HG03060 (cell line): ENCODE measurements around the gene NRP1.

Source experiments
- ATAC-seq: cut with Tn5 transposase; IDR thresholded peaks from one replicate; pipeline ENCODE4 v1.9.1; 2021; ENCODE audit warnings: low read depth, moderate number of reproducible peaks; ENCODE audit not compliant: unreplicated experiment

The NRP1 gene

DNA sequence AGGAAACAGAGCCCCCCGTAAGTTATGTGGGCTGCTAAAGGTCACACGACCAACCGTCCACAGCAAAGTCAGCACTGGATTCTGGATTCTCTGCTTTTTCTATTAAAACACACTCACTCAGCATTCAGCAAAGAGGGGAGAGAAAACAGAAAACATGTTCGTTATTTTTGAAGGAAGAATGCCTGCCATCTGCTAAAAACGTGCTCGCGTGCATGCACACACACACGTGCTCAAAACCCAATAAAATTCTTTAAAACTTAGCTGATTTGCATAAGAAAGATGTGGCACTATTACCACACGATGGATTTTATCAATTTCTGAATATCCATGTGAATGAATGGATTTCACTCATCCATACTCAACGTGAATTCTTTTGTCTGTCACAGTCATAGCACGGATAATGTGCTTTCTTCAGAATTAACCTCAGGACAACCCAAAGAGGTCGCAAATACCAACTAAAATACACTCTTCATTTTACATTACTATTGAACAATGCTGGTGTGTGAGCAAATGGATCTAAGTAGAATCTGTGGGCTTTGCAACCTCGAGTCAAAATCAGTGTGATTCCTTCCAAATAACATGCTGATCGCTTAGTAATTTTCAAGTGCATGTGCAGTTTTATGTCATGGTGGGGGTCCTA lies 40.8 kb downstream of the NRP1 start:
- ATAC-seq = no peak

DNA sequence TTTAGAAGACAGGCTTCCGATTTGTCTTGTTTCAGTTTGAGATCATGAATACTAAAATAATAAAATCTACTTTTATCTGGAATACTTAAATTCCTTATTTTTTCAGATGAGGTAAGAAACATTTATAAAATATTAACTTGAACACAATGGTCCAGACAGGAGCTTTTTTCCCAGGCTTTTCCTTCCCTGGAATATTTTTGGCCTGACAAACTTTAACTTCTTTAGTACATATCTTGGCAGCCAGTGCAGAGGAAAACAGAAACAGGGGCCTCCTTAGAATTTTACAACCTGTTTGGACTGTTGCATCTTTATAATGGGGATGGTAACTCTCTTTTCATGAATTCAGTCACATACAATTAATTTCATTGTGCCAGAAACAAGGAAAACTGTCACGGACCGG lies 41.4 kb downstream of the NRP1 start:
- no peak for ATAC-seq

DNA sequence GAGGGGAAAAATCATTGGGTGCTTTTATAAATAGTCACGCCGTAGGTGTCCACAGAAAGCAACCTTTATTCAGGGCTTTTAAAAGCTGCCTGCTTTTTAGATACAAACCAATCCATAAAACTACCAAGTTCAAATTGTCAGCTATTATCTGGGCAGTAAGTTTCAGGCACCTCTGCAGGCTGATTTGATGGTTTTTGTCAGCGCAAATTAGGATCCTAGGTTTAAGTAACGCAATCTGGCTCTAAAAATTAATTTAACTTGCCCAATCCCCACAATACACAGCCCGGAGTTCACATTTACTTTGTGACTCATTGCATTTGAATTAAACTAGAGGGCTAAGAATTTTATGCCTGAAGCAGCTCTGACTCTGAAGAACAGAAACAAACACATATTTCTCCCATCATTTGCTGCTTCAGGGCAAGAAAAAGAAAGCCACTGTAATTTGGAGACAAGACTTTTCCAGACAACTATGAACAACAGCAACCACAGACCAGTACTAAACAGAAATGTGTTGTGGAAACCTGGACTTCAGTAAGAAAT lies 43.3 kb downstream of the NRP1 start:
- ATAC-seq = no peak

DNA sequence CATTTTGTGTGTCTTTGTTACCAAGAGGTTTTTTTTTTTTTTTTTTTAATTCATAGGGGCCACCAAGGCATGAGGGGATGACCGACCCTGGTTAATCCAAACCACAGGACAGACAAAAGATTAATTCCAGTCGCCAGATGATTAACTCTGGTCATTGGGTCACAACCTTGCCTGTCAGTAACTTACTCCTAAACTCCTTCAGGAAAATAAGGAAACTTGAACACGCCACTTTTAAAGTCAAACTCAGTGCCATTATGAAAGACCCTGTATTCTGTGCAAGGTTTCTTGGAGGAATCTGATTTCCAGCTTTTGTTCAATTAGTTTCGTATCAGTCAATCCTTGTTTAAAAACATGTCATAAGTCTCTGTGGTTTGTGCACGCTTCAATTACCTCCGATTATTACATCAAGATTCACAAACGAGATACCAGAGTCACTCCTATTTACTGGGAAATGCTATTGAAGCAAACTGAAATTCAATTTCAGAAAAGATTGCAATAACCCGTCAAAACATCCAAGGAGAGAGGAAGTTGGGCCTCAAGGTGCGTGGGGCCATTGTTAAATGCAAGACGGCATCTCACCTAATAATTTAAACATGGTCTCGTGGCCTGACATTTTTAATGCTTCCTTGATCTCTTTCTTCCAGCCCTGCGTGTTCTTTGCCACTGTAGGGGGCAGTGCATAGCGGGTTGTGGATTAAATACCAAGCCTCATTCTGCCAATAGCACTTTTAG lies 44.0 kb downstream of the NRP1 start:
- ATAC-seq = no peak

DNA sequence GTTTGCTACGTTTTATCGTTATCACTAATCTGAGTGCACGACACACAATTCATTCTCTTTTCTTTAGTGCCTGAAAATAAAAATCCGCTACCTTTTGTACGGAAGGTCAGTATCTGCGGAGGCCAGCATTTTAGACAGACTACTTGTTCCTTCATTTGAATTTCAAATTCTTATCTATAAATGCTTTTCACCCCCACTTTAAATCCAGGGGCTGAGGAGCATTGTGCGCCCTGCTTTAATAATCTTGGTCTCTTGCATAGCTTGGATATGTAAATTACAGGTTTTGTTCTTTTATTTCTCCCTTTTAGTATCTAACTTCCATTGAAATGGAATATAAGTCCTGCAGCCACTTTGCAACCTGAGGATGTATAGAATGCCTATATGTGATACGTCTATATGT lies 44.7 kb downstream of the NRP1 start:
- no peak for ATAC-seq

DNA sequence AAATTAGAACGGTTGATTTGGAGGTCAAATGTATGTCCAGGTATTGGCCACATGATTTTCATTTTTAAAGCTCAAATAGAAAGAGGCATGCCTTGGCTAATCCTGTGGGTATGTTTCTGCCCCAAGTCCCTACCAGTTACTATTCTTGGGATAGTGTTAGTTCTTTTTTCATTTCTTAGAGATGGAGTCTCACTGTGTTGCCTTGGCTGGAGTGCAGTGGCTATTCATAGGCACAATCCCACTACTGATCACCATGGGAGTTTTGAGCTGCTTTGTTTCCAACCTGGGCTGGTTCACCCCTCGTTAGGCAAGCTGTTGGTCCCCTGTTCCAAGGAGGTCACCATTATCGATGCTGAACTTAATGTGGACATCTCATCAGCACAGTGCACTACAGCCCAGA lies 46.3 kb downstream of the NRP1 start:
- no peak for ATAC-seq

DNA sequence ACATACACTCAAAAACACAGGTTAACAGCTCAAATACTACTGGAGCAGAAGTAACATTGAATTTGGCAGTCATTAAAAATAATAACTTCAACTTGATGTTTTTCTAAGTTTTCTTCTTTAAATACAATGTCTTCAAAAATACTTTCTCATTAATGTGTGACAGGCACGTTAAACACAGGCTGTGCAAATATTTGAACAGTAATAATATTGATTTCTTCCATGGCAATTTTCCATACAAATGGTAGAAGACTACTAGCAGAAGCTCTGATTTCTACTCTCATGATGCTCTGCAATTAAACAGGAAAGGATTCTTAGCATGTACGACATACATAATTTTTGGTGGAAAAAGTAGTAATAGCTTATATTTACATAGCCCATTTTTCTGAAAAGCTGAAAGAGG lies 47.4 kb downstream of the NRP1 start:
- no peak for ATAC-seq

DNA sequence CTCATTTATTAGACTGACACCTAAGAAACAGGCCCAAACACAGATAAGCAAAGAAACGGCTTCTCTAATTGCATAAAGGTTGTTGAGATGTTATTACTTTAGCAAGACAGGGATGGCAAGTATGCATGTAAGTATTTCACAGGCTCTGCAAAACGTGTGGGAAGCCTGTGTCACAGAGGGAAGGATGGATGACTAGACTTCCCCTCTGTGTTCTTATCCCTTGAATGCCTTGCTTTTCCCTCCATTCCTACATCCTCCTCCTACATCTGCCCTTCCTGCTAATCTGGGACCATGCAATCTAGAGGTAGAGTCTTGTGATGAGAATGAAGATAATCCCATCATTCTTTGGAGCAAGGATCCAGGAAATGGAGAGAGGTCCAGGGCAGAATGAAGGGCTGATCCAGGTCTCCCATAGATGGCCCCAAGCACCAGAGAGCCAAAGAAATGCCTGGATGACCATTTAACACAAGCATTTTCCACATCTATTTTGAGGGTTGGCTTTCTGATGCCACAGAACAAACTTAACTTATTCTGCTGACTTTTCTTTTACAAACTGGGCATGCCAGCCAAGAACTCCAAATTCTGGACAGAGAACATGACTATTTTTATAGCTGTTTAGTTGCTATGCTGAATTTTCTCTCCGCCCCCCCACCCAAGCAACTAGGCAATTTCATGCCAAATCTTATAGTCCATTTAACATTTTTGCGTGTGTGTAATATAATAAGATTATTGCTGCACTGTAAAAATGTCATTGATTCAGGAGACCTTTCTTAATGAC lies 48.1 kb downstream of the NRP1 start:
- ATAC-seq = no peak

DNA sequence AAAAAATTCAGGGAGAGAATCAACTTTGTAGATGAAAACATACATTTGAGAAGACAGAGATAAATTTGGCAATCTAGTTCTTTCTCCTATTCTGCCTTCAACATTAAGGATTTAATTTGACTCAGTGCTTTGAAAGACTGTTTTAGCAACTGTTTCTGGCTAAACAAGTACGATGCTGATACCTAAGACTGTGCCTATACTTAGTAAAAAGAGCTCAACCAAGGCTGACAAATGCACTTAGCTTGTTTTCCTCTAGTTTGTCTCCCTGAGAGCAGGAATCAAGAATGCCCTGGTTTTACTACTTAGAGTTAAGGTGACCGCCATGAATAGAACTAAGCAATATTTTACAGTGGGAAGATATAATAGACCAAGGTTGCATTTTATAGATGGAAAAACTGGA lies 49.5 kb downstream of the NRP1 start:
- no peak for ATAC-seq

DNA sequence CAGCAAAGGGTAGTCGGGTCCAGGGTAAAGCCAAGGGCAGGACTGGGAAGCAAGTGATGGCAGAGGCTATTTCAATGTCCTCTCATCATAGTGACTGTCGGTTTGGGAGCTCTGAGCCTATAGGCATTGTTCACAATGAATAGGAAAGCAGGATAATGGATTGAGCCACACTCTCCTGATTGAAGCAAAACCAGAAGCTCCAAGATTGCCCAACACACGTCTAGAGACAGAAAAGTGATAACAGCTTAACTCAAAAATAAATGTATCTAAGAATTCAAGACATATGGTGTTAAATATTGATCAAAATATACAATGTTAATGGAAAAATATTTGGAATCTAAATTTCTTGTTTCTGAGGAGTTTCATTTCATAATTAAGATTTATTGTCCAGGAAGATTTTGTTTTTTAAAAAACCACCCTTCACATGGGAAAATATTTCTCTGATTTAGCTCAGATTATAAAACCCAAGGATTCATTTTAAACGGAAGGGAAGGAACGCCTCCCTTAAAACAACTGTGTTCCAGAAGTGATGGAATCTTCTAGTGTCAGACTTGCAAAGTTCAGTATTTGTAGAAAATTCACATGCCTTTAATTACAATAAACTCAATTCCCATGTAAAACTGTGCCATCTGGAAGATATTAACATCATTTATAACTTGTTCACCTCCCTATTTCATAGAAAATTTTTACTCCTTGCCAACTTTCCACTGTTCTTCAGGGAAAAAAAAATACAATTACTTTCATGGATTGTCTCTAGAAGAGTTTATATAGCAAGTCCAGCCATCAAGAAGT lies 54.5 kb downstream of the NRP1 start:
- no peak for ATAC-seq

DNA sequence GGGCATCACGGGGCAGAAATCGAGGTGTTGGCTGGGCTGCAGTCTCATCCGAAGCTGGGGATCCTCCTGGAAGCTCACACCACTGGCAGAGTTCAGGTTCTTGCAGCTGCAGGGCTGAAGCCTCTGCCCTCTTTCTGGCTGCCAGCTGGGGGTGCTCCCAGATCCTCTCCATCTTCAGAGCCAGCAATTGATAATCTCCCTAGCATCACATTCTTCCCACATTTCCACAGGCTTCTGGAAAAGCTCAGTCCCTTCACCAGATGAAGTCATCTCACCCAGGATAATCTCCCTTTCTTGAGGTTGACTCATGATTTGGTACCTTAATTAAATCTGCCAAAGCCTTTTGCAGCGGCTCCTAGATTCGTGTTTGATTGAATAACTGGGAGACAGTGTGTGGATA lies 55.2 kb downstream of the NRP1 start:
- no peak for ATAC-seq

DNA sequence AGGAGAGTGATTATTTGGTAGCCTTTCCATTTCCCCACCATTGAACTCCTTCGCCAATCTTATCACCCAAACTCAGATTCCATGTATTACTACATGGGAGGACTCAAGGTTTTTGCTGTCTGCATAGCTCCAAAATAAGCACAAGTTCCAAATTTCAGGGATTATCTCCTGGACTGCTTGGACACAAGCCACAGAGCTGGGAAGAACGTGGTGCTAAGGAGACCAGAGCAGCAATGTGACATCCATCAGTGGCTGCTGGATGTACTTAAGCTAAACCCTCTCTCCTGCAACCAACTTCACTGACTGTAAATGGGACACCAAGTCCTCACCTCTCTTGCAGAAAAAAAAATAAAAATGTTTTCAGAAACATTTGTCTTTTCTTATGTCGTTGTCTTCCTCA lies 56.3 kb downstream of the NRP1 start:
- ATAC-seq = no peak

DNA sequence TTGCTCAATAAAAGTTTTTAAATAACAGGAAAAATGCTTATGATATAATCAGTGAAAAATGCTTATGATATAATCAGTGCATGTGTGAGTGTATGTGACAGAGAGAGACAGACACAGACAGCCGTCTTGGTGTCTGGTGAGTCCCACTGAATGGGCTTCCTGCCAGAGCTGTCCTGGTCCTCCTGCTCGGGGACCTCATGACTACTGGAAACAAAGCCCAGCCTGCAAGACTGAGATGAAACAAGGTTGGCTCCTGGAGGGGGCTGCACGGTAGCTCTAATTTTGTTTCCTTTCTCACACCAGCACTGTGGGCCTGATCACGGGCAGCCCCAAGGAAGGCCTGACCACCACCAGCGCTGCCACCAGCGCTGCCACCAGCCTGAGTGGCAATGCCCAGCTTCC lies 57.3 kb downstream of the NRP1 start:
- ATAC-seq = no peak

DNA sequence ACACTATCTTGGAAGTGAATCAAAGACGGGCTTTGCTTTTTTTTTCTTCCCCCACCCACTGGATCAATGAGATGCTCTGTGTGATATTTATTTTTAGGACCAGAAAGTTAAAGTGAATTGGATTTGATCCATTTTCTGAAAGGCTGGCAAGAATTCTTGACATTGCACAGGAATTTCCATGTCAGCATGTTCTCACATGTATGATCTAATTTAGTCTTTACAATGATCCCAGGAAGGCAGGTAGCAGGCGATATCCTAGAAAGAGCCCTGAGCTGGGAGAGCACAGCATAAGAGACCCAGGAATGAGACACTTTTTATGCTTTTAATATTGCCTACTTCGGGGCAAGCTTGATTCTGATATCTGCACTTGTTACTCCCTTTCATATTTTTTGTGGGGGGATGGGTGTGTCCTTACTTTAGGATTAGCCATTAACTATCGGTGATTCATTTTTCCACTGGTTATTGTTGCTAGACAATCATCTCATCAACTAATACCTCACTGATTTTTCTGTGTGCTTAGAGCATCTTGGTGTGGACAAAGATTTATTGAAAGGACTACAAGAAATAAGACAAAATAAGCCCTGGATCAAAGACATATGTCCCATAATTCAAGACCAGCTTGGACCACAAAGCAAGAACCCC lies 58.1 kb downstream of the NRP1 start:
- no peak for ATAC-seq

DNA sequence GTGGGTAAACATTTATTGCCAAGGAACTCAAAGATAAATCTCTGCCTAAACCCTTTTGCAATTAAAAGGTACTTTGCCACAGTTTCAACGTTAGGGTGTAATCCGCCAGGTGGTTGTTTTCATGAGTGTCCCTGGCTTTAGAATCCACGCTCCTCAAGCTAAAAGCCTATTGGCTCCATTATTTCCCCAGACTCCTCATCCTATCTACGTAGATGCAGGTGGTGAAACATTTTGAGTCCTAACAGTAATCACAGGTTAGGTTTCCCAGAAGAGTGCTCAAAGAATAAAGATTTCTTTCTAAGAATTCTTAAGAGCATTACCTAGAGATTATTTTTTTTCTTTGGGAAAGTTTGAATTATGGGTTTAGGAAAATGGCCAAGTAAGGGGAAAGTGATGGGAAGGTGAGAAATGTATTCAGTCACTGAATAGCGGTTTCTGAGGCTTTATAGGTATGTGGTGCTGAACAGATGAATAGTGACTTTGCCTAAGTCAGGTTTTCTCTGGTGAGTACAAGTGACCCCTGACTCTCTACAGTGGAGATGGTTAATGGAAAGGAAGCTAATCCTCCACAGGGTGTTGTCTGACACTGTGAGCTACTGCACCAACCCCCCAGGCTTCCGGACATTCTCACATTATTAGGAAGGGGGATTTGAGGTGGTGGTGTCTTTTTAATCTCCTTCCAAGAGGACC lies 60.2 kb downstream of the NRP1 start:
- no peak for ATAC-seq

DNA sequence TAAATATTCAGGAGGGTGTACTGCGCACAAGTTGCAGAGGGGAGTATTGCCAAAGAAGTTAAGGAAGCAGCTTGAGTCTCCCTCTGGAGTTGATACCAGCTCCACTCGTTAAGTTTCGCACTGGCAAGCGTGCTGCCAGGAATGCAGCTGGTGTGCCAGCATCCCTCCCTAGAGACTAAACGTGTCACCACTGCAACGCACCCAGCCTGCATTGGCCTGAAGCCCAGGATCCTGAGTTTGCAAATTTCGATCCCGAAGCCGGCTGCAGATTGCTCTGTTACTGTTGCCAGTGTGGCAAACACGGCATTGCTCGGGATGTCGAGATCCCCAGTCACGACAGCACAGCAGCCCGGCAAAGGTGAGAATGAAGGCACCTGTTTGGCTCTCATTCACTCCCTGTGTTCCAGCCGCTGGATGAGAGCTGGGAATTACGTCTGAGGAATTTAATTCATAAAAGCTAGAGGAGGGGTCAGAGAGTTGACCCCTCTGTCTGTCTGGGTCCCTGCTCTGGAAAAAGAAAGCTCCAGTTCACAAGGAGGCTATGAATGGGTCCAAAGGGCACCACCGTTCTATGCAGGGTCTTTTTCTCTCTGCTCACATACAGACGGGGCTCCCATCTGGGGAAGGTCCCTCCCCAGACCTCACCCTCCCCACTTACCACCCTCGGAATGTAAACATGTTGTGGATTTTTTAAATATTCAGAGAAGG lies 61.0 kb downstream of the NRP1 start:
- ATAC-seq = no peak

DNA sequence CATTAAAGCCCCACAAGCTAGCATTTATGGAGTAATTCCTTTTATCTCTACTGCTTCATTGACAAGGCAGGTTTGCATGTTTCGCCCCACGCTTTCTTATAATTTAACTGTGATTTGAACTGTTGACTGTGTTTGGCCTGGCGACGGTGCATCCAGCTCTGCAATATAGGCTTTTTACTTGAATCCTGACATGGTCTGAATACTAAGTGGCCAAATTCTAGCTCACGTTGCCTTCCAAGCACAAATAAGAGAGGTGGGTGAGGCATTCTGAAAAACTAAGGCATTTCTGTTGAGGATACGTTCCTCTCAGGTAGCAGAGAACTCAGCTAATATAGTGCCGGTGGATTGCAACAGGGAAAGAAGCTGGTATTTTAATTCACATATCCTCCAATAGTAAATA lies 61.8 kb downstream of the NRP1 start:
- ATAC-seq = no peak

DNA sequence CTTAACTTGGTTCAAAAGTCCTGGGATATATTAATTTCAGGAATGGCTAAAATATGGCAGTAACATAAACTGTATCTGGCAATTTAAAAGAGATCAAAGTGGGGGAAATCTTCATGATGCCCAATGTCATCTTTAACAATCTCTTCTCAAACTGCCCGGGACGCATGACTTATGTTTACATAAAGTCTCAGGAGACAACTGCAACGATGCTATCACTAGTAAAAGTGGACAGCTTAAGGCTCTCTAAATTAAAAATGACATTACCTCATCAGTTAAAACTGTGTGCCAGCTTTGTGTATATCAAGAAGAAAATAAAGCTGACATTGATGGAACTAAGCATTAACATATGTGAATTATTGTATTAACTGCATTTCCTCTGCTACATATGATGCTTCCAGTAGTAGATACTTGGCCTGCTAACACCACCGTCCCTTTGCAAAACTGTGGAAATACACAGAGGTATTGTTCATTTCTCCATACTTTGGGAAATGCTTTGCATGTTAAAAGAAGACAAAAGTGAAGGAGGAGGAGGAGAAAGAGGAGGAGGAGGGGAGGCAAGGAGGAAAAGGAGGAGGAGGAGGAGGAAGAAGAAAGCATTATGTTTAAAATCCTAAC lies 62.4 kb downstream of the NRP1 start:
- no peak for ATAC-seq

DNA sequence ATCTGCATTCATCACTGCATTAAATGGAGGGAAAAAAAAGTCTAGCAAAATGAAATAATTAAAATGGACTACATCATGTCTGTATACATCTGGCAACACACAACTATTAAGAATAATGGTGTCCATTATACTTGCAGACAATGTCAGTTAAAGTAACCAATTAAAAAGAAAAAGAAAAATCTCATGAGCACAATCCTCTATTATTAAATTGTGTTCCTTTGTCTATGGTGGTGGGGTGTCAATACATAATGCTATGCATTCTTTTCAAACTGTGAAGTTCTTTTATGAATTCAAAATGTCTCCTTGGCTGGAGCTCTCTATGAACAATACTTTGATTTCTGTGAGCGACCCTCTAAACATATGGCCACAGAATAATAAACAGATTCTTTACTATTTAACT lies 63.5 kb downstream of the NRP1 start:
- no peak for ATAC-seq
